Neural crest cell (in vitro differentiated cells): ENCODE results near the gene MON1B. TPM values are rescaled to one million over a fixed set of nuclear protein-coding genes. Genes with fewer than 3 reads are reported as not detected.

ENCODE experiments used
- DNase-seq: peaks from one replicate; pipeline ENCODE4 v3.0.0; 2021; ENCODE audit warnings: low read depth, mixed read lengths, low spot score
- H3K27ac Mint-ChIP-seq: one replicate; pipeline ENCODE4 v1.8.0; 2021; ENCODE audit warnings: mild to moderate bottlenecking, mixed read lengths; ENCODE audit not compliant: unreplicated experiment
- H3K27me3 Mint-ChIP-seq: 2 replicates; pipeline ENCODE4 v1.8.0; 2021; ENCODE audit warnings: low read depth, mild to moderate bottlenecking, mixed read lengths
- H3K36me3 Mint-ChIP-seq: 2 replicates; pipeline ENCODE4 v1.8.0; 2021; ENCODE audit warnings: low read depth, mild to moderate bottlenecking, mixed read lengths
- H3K4me1 Mint-ChIP-seq: 2 replicates; pipeline ENCODE4 v1.8.0; 2021; ENCODE audit warnings: mixed read lengths
- H3K4me3 Mint-ChIP-seq: one replicate; pipeline ENCODE4 v1.8.0; 2021; ENCODE audit warnings: mild to moderate bottlenecking, mixed read lengths
- H3K9me3 Mint-ChIP-seq: 2 replicates; pipeline ENCODE4 v1.8.0; 2021; ENCODE audit warnings: mixed read lengths
- CTCF ChIP-seq: fragments of 200-600 bp; sonication (generic); conservative IDR thresholded peaks from 2 replicates; pipeline ENCODE4 v1.5.0; 2021; ENCODE audit warnings: antibody characterized with exemption, mild to moderate bottlenecking
- long read RNA-seq: library from polyadenylated mRNA; unstranded; transcript quantifications from one replicate; pipeline ENCODE4 v2.0.0, GENCODE V29; 2020
- total RNA-seq: library from RNA; stranded (reverse); gene quantifications from 2 replicates; pipeline ENCODE4 v1.2.1, GENCODE V29; 2021

MON1B gene
- total RNA-seq = 46.3 and 49.5 TPM in 2 replicates
- long read RNA-seq, full-length matches to known transcripts = 6 of 13 reads
- long read RNA-seq, partial matches to known transcripts = 2 of 13 reads
- long read RNA-seq, other reads (novel, unspliced or antisense) = 5 of 13 reads

- Mint-ChIP-seq H3K36me3 (peaks cover 16% of the 10 kb centered on the region), H3K9me3 (peaks cover 5% of the 10 kb centered on the region), H3K27ac (peak within 1 kb of the TSS; percentile 98), H3K4me1 (peaks cover 35% of the 10 kb centered on the region), H3K4me3 (peak within 1 kb of the TSS; percentile 98), H3K27me3 (peaks cover 20% of the 10 kb centered on the region)
- TF ChIP-seq CTCF = peak; percentile 25
- peak; percentile 80 for DNase-seq
Observed at GRCh38 chr16:77190478-77191258, at the start of gene MON1B. Gene MON1B (plus strand): TSS chr16:77191190. CDS start chr16:77191486, 296 bp downstream.

GRCh38 chr16:77143364-77143763, 47.6 kb upstream of the MON1B start:
- no peak for DNase-seq
- no peaks in the 10 kb centered on the region for H3K4me1 Mint-ChIP-seq
- H3K9me3 Mint-ChIP-seq = peaks cover 10% of the 10 kb centered on the region
- no peaks in the 10 kb centered on the region for H3K27me3 Mint-ChIP-seq
- no peak overlapping the region for H3K27ac Mint-ChIP-seq
- no peak for TF ChIP-seq CTCF
- H3K36me3 Mint-ChIP-seq = no peaks in the 10 kb centered on the region
- no peak overlapping the region for H3K4me3 Mint-ChIP-seq

- no peaks in the 10 kb centered on the region for H3K36me3 Mint-ChIP-seq
- DNase-seq = no peak
- no peak overlapping the region for H3K4me3 Mint-ChIP-seq
- peaks cover 14% of the 10 kb centered on the region for H3K9me3 Mint-ChIP-seq
- no peak overlapping the region for H3K27ac Mint-ChIP-seq
- H3K27me3 Mint-ChIP-seq = peaks cover 13% of the 10 kb centered on the region
- no peaks in the 10 kb centered on the region for H3K4me1 Mint-ChIP-seq
- no peak for TF ChIP-seq CTCF
Observed at GRCh38 chr16:77148121-77148520, 42.9 kb upstream of the MON1B start.

GRCh38 chr16:77157346-77158058, 33.5 kb upstream of the MON1B start:
- no peaks in the 10 kb centered on the region for H3K4me1 Mint-ChIP-seq
- peaks cover 32% of the 10 kb centered on the region for H3K27me3 Mint-ChIP-seq
- no peaks in the 10 kb centered on the region for H3K36me3 Mint-ChIP-seq
- TF ChIP-seq CTCF = no peak
- no peak overlapping the region for H3K4me3 Mint-ChIP-seq
- H3K27ac Mint-ChIP-seq = no peak overlapping the region
- no peaks in the 10 kb centered on the region for H3K9me3 Mint-ChIP-seq
- DNase-seq = no peak

- no peaks in the 10 kb centered on the region for H3K9me3 Mint-ChIP-seq
Observed at GRCh38 chr16:77158293-77158692, 32.7 kb upstream of the MON1B start.

More at GRCh38 chr16:77158293-77158692, 32.7 kb upstream of the MON1B start:
- no peak for DNase-seq
- TF ChIP-seq CTCF = no peak
- Mint-ChIP-seq H3K4me1 (no peaks in the 10 kb centered on the region), H3K36me3 (no peaks in the 10 kb centered on the region), H3K27ac (no peak overlapping the region), H3K27me3 (peaks cover 31% of the 10 kb centered on the region), H3K4me3 (no peak overlapping the region)
